Central memory CD8-positive, alpha-beta T cell (primary cell): ENCODE data around the gene IFT80.

Experiments used
- ATAC-seq: fragments of 150-1000 bp; cut with Tn5 transposase; replicated peaks from 2 replicates; pipeline ENCODE4 v1.10.0; 2022; ENCODE audit warnings: mild to moderate bottlenecking, moderate FRiP score, moderate number of reproducible peaks; ENCODE audit not compliant: poor library complexity, severe bottlenecking; ENCODE audit errors: extremely low read depth
- DNase-seq, 2 donors: peaks; one replicate each; pipeline ENCODE4 v3.0.0; 2021; ENCODE audit warnings: low spot score in 2 of 2
- H3K27ac Mint-ChIP-seq: one replicate; pipeline ENCODE4 v1.8.0; 2022; ENCODE audit warnings: low read depth, mild to moderate bottlenecking, moderate library complexity, mixed read lengths
- H3K27me3 Mint-ChIP-seq: one replicate; pipeline ENCODE4 v1.8.0; 2022; ENCODE audit warnings: mixed read lengths
- H3K36me3 Mint-ChIP-seq: one replicate; pipeline ENCODE4 v1.8.0; 2022; ENCODE audit warnings: mild to moderate bottlenecking, moderate library complexity, mixed read lengths; ENCODE audit not compliant: insufficient read depth
- H3K4me1 Mint-ChIP-seq: one replicate; pipeline ENCODE4 v1.8.0; 2022; ENCODE audit warnings: mixed read lengths
- H3K4me3 Mint-ChIP-seq: one replicate; pipeline ENCODE4 v1.8.0; 2022; ENCODE audit warnings: mild to moderate bottlenecking, moderate library complexity, mixed read lengths
- H3K9me3 Mint-ChIP-seq: one replicate; pipeline ENCODE4 v1.8.0; 2022; ENCODE audit warnings: mixed read lengths

IFT80 gene

DNA sequence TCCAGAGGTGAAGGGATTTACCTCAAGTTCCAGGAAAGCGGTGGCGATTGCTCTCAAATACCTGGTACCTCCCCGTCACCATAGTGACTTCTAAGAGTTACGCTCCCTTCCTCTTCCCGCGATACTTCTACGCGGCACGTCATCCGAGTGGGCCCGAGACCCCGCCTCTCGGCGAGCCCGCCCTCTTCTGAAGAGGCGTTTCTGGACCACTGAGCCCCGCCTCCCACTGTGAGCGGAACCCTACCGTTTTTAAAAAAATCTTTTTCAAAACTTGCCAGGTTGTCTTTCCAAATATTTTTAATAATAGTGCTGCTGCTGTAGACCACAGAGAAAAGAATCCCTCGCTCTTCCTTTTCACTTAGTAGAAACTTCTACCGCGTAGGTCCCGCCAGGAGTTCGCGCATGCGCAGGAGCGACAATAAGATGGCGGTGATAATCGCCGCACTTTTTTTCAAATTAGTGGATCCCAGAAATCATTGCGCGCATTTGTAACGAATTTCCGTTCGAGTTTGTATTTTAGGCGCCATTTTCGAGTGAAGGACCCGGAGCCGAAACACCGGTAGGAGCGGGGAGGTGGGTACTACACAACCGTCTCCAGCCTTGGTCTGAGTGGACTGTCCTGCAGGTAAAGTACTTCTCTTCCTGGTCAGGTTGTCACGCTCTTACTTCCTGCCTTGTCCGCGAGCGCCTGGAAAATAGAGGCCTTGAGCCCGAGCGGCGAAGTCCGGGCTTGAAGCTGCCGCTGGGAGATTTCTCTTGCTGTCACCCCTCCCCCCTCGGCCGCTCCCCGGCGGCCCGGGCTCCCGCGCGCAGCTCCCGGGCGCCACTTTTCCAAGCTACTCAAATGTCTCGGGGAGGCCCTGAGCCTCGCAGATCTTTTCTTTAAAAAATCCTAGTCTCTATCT lies at the start of gene IFT80, which contains the start of gene SMC4:
Gene IFT80, minus strand, starts transcription at position 101 of the 905 bp plus-strand sequence. CDS start 14,625 bp downstream, outside the sequence.
Gene SMC4, plus strand, starts transcription at position 526 of the 905 bp plus-strand sequence. CDS start 1,177 bp downstream, outside the sequence.
- H3K9me3 Mint-ChIP-seq, result no peaks in the 10 kb centered on the region
- H3K27ac Mint-ChIP-seq, result peak within 1 kb of the TSS; percentile 98
- ATAC-seq, result peak; percentile 96
- H3K4me3 Mint-ChIP-seq, result peak within 1 kb of the TSS; percentile 95
- H3K4me1 Mint-ChIP-seq, result peaks cover 38% of the 10 kb centered on the region
- H3K27me3 Mint-ChIP-seq, result peaks cover 10% of the 10 kb centered on the region
- peaks cover 30% of the 10 kb centered on the region for H3K36me3 Mint-ChIP-seq
- peak; percentile 90 to 95 for DNase-seq

DNA sequence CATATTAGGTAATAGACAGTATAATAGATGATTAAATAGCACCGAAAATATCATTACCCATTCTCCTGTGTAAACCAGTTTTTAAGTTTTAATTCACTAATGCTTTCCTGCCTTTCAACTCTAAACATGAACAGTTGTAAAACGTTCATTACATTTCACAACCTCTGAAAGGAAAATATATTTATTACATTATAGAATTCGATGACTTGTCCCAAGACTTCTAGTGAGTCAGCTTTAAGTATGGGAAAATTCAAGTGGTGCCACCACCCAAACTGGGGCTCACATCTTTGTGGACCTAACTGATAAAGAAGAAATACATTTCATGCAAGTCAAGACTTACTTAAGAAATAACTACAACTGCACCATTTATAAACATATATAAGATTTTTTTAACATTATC lies 48.5 kb upstream of the IFT80 start:
- DNase-seq (no peak), ATAC-seq (no peak)
- H3K9me3 Mint-ChIP-seq, result no peaks in the 10 kb centered on the region
- no peak overlapping the region for H3K27ac Mint-ChIP-seq
- peaks cover 19% of the 10 kb centered on the region for H3K36me3 Mint-ChIP-seq
- H3K4me3 Mint-ChIP-seq, result peak overlapping the region; percentile 10
- H3K27me3 Mint-ChIP-seq, result no peaks in the 10 kb centered on the region
- H3K4me1 Mint-ChIP-seq, result peaks cover 41% of the 10 kb centered on the region

DNA sequence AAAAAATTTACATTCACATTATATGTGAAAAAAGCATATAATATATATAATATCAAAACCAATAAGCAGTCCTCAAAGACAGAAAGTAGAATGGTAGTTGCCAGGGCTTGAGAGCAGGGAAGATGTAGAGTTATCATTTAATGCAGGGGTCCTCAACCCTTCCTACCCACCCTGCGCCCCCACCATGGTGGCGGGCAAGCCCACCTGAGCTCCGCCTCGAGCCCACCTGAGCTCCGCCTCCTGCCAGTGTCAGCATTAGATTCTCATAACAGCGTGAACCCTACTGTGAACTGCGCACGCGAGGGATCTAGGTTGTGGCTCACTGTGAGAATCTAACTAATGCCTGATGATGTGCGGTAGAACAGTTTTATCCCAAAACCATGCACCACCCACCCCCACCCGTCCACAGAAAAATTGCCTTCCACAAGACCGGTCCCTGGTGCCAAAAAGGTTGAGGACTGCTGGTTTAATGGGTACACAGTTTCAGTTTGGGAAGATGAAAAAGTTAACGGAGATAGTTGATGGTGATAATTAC lies 47.6 kb upstream of the IFT80 start:
- no peaks in the 10 kb centered on the region for H3K27me3 Mint-ChIP-seq
- no peak overlapping the region for H3K27ac Mint-ChIP-seq
- ATAC-seq, result no peak
- peaks cover 21% of the 10 kb centered on the region for H3K36me3 Mint-ChIP-seq
- H3K4me3 Mint-ChIP-seq, result peak overlapping the region; percentile 10
- H3K9me3 Mint-ChIP-seq, result no peaks in the 10 kb centered on the region
- DNase-seq, result no peak
- H3K4me1 Mint-ChIP-seq, result peaks cover 41% of the 10 kb centered on the region

DNA sequence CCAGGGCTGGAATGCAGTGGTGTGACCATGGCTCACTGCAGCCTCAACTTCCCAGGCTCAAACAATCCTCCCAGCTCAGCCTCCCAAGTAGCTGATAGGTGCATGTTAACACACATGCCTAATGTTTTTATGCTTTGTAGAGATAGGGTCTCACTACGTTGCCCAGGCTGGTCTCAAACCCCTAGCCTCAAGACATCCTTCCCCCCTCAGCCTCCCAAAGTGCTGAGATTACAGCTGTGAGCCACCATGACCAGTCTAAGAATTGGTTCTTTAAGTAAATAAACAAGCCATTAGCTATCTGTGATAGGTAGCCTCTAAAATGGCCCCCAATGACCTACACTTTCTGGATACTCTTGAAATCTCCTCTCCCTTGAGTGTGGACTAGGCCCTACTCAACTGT lies 46.8 kb upstream of the IFT80 start:
- no peak for ATAC-seq
- peaks cover 41% of the 10 kb centered on the region for H3K4me1 Mint-ChIP-seq
- H3K9me3 Mint-ChIP-seq, result no peaks in the 10 kb centered on the region
- H3K27me3 Mint-ChIP-seq, result no peaks in the 10 kb centered on the region
- peaks cover 25% of the 10 kb centered on the region for H3K36me3 Mint-ChIP-seq
- no peak overlapping the region for H3K27ac Mint-ChIP-seq
- DNase-seq, result no peak
- peak overlapping the region; percentile 10 for H3K4me3 Mint-ChIP-seq

- Mint-ChIP-seq H3K4me1 (peaks cover 39% of the 10 kb centered on the region), H3K4me3 (no peak overlapping the region), H3K36me3 (peaks cover 23% of the 10 kb centered on the region), H3K27me3 (no peaks in the 10 kb centered on the region), H3K9me3 (no peaks in the 10 kb centered on the region), H3K27ac (no peak overlapping the region)
- no peak for DNase-seq
- ATAC-seq, result no peak
Measured at GRCh38 chr3:160444411-160444810, 45.4 kb upstream of the IFT80 start.

GRCh38 chr3:160440687-160441086 lies 41.7 kb upstream of the IFT80 start:
- H3K4me3 Mint-ChIP-seq, result no peak overlapping the region
- no peaks in the 10 kb centered on the region for H3K27me3 Mint-ChIP-seq
- DNase-seq, result no peak
- H3K36me3 Mint-ChIP-seq, result peaks cover 30% of the 10 kb centered on the region
- no peaks in the 10 kb centered on the region for H3K9me3 Mint-ChIP-seq
- no peak for ATAC-seq
- no peak overlapping the region for H3K27ac Mint-ChIP-seq
- H3K4me1 Mint-ChIP-seq, result peaks cover 40% of the 10 kb centered on the region

DNA sequence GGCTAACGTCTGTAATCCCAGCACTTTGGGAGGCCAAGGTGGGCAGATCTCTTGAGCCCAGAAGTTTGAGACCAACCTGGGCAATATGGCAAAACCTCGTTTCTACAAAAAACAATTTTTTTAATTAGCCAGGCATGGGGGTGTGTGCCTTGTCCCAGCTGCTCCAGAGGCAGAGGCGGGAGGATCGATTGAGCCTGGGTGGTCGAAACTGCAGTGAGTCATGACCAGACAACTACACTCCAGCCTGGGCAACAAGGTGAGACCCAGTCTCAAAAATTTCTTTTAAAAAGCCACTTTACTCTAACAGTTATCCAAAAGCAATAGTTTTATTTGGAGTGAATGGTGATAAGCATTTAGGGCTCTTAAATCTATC lies 38.0 kb upstream of the IFT80 start:
- no peaks in the 10 kb centered on the region for H3K9me3 Mint-ChIP-seq
- no peaks in the 10 kb centered on the region for H3K27me3 Mint-ChIP-seq
- DNase-seq, result no peak
- no peak for ATAC-seq
- H3K36me3 Mint-ChIP-seq, result peaks cover 30% of the 10 kb centered on the region
- no peak overlapping the region for H3K27ac Mint-ChIP-seq
- no peak overlapping the region for H3K4me3 Mint-ChIP-seq
- peaks cover 29% of the 10 kb centered on the region for H3K4me1 Mint-ChIP-seq

DNA sequence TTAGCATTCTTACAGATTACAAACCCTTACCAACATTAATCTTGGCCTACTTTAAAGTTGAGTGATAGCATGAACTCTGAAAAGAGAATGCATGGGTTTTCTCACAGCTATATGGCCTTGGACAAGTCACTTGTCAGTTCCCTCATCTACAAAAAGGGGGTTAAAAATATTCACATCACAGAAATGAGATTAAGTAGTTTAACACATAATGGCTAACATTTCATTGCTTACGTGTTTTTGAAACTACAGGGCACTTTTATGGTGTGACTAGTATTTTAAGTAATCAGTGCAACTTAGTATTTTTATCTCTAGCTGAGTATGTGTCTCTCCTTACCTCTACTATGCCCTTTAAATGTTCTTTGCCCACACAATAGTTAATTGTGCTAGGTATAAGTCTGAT lies 36.7 kb upstream of the IFT80 start:
- Mint-ChIP-seq H3K4me3 (no peak overlapping the region), H3K9me3 (no peaks in the 10 kb centered on the region), H3K36me3 (peaks cover 35% of the 10 kb centered on the region), H3K27me3 (no peaks in the 10 kb centered on the region), H3K4me1 (peaks cover 29% of the 10 kb centered on the region), H3K27ac (peak overlapping the region; percentile 53)
- DNase-seq (no peak), ATAC-seq (no peak)

- Mint-ChIP-seq H3K27me3 (no peaks in the 10 kb centered on the region), H3K4me3 (no peak overlapping the region), H3K4me1 (peaks cover 29% of the 10 kb centered on the region), H3K9me3 (no peaks in the 10 kb centered on the region), H3K36me3 (peaks cover 37% of the 10 kb centered on the region), H3K27ac (no peak overlapping the region)
- DNase-seq, result no peak
- ATAC-seq, result no peak
Measured at GRCh38 chr3:160435095-160435494, 36.1 kb upstream of the IFT80 start.

DNA sequence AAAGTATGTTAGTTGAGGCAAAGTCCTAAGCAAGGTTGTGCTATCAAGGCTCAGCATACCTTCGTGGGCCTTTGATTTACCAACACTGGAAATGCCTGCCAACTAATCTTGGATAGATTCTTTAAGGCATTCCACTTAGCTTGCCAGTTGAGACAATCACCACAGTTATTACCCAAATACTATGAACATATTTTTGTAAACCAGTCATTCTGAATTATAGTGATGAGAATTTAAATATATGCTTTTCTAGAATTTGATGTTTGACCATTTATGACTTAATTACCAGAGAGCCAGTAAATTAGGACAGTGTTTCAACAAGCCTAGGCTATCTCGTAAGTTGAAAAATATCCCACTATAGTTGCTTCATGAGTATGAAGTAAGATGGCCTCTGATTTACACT lies 35.0 kb upstream of the IFT80 start:
- no peak for DNase-seq
- H3K4me1 Mint-ChIP-seq, result peaks cover 23% of the 10 kb centered on the region
- peaks cover 36% of the 10 kb centered on the region for H3K36me3 Mint-ChIP-seq

DNA sequence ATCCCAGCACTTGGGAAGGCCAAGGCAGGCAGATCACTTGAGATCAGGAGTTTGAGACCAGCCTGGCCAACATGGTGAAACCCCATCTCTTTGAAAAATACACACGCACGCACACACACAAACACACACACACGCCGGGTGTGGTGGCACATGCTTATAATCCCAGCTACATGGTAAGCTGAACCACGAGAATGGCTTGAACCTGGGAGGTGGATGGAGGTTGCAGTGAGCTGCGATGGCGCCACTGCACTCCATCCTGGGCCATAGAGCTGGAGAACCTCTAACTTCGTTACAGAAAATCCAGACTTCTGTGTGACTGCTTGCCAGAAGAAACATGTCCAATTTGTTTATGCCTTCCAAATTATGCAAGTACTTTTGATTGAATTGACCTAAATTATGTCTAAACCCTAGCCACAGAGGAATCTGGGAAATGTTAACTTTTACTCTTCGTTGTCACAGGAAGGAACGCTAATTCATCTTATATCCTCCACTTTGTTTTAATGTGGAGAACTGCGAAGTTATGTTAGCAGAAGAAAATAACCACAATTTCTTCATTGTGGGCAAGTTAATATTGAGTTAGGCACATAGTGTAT lies 28.9 kb upstream of the IFT80 start:
- Mint-ChIP-seq H3K4me1 (no peaks in the 10 kb centered on the region), H3K27me3 (no peaks in the 10 kb centered on the region), H3K9me3 (no peaks in the 10 kb centered on the region), H3K27ac (no peak overlapping the region), H3K36me3 (peaks cover 49% of the 10 kb centered on the region), H3K4me3 (no peak overlapping the region)
- DNase-seq, result no peak
- ATAC-seq, result no peak

More for the DNA sequence above, 35.0 kb upstream of the IFT80 start:
- Mint-ChIP-seq H3K27ac (no peak overlapping the region), H3K27me3 (no peaks in the 10 kb centered on the region), H3K9me3 (no peaks in the 10 kb centered on the region), H3K4me3 (no peak overlapping the region)
- ATAC-seq, result no peak

GRCh38 chr3:160417311-160417710 lies 18.3 kb upstream of the IFT80 start:
- peaks cover 30% of the 10 kb centered on the region for H3K36me3 Mint-ChIP-seq
- DNase-seq, result no peak

More at GRCh38 chr3:160417311-160417710, 18.3 kb upstream of the IFT80 start:
- Mint-ChIP-seq H3K9me3 (no peaks in the 10 kb centered on the region), H3K4me1 (no peaks in the 10 kb centered on the region), H3K27me3 (no peaks in the 10 kb centered on the region), H3K4me3 (no peak overlapping the region), H3K27ac (peak overlapping the region; percentile 29)
- no peak for ATAC-seq
